Suprapubic skin (tissue), 4 donors: ENCODE measurements around the gene TMEM143.

ENCODE experiments used
- POLR2A ChIP-seq, 2 donors: fragments of 450-650 bp; IDR thresholded peaks; one replicate each; pipeline ENCODE4 v1.6.1; 2017; ENCODE audit warnings: antibody characterized with exemption in 2 of 2, mild to moderate bottlenecking in 2 of 2, moderate library complexity in 2 of 2
- POLR2AphosphoS5 ChIP-seq, 3 donors: sonication (generic); formaldehyde crosslinking; IDR thresholded peaks; one replicate each; pipeline ENCODE4 v1.6.1; 2017; ENCODE audit warnings: antibody characterized with exemption in 3 of 3
- TF ChIP-seq, protein P1 (sequence below), 2 donors: fragments of 200-600 bp in 1 of 2; fragments of 450-650 bp in 1 of 2; sonication (generic) in 1 of 2; IDR thresholded peaks; one replicate each; pipeline ENCODE4 v1.5.1; 2016 to 2019; ENCODE audit warnings: antibody characterized with exemption in 2 of 2, mild to moderate bottlenecking in 1 of 2, moderate library complexity in 1 of 2

DNA sequence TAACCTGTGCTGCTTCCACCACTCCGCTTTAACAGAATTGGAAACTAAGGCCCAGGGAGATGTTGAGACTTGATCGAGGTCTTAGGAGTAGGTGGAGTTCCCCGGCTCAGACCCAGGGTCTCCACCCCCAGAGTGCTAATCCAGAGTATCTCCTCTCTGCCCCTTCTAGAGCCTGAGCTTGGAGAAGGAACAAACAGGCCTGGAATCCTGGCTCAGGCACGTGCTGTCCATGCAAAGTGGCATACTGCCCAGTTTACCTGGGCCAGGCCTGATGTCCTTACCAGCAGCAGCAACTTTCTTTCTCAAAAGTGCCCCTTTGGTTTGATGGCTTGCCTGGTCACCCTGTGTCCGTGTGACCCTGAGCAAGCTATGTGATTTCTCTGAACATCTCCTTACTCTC is 4.1 kb upstream of the TMEM143 start:
- TF ChIP-seq, protein P1, sequence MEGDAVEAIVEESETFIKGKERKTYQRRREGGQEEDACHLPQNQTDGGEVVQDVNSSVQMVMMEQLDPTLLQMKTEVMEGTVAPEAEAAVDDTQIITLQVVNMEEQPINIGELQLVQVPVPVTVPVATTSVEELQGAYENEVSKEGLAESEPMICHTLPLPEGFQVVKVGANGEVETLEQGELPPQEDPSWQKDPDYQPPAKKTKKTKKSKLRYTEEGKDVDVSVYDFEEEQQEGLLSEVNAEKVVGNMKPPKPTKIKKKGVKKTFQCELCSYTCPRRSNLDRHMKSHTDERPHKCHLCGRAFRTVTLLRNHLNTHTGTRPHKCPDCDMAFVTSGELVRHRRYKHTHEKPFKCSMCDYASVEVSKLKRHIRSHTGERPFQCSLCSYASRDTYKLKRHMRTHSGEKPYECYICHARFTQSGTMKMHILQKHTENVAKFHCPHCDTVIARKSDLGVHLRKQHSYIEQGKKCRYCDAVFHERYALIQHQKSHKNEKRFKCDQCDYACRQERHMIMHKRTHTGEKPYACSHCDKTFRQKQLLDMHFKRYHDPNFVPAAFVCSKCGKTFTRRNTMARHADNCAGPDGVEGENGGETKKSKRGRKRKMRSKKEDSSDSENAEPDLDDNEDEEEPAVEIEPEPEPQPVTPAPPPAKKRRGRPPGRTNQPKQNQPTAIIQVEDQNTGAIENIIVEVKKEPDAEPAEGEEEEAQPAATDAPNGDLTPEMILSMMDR (IDR thresholded peaks at IDR 0.05) = no peak
- TF ChIP-seq POLR2A (IDR thresholded peaks at IDR 0.05) = no peak
- no peak for TF ChIP-seq POLR2AphosphoS5 (IDR thresholded peaks at IDR 0.05)
